Medulla oblongata (tissue), 1 donor: Measurements from ENCODE around the gene CDK4.

Source experiments
- DNase-seq: peaks from one replicate; pipeline ENCODE4 v3.0.0-alpha.2; 2015; ENCODE audit errors: extremely low spot score

Gene CDK4

DNA sequence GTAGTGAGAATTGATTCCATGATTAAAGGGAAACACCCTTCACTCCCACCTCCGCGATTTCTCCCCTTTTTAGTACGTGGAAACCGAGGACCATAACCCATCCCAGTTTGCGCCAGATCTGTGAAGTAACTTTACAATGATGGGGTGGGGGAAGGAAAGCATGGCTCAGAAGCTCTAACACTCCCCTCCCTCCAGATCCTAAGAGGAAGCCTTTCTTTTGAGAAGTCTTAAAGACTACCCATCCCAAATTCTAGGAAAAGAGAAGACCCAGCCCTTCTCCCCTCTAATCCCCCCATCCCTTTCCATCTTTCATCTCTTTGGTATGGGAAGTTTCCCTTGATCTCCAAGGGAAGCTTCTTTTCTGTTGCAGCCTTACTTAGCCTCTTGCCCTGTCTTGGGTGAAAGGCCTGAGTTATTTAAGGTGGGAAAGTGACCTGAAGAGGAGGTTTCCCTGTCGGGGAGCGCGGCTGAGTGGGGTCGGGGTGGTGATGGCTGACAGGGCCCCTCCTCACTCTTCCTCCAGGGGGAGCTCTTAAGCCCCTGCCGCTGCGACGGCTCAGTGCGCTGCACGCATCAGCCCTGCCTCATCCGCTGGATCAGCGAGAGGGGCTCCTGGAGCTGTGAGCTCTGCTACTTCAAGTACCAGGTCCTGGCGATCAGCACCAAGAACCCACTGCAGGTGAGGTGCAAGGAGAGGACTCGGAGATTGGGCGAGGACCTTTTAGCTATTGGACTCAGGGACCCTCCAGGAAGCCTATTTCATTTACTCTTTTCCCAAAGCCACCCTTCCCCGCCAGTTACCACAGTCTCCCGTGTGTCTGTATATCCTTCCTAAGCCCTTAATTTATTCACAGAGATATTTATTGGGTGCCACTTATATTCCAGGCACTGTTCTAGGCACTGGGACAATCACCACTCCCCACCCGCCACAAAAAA is 4.6 kb upstream of the CDK4 start:
- DNase-seq = no peak

- no peak for DNase-seq
Measured at GRCh38 chr12:57755454-57756372, 3.6 kb upstream of the CDK4 start.

DNA sequence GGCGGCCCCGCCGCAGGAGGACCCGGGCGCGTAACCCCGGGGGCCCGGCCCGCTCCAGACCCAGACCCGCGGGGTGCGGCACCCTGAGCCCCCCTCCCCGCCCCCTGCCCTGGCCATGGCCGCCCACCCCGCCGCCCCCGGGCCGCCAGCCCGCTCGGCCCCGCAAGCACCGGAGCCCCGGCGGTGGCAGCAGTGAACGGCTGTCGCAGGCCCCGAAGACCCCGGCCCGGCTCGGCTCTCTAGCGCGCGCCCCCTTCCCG is 3.0 kb upstream of the CDK4 start:
- DNase-seq = no peak

DNA sequence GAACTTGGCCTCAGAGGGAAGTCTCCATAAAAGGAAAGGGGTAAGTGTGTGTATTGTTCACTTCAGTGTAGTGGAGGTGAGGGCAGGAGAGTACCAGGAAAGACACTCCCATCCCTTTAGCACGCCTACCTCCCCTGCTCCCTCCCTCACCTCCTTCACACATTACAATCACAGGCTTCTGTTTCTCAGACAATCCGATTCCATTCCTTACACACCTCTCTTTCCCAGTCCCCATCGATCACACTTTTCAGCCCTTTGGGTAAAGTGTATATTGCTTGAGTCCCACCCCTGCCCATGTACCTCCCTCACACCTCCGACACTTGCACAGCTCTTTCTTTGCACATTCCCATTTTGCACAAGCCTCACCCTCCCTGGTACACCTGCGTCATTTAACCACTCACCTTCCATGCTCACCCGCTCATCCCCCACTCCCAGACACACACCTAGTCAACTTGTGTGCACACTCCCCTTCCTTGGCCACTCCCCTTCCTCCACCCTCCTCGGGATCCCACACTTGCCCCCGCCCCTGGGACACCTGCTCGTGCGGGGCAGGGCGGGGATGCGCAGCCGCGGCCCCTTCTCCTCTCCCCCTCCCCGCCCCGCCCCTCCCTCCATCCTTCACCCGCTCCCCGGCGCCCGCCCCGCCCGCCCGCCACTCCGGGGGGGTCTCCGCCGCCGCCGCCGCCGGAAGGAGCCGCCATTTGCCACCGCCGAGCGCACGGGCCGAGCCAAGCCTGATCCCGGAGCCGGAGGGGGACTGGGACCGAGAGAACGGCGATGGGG is 2.5 kb upstream of the CDK4 start, which contains the start of gene MARCHF9:
Gene MARCHF9 (plus strand): TSS at position 693 of the 783 bp plus-strand sequence. CDS start 426 bp downstream, outside the sequence.
- DNase-seq = peak; percentile 40

DNA sequence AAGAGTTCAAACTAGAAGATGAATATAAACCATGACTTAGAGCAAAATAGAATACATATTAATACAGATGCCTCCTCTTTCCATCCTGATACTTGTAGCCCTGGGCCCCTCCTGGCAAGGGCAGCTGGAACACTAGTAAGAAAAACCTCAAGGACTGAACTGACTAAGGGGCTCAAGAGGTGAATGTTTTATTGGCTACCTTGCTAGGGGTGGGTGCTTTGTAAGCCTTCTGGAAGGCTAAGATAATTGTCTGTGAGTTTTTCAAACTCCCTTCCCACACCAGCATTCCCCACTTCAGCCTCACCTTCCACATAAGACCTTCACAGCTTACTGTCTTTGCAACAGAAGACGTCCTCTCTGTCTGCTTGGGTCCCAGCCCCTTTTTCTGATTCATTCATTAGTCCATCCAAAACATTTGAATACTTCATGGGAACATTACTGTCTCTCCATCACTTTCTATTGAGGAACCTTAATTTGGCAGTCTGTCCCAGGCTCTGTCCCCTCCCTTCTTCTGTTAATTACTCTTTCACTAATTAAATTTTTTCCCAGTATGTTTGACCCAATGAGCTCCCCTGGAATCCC is 1.7 kb upstream of the CDK4 start:
- no peak for DNase-seq

- DNase-seq = no peak
Measured at GRCh38 chr12:57752668-57753000, 524 bp upstream of the CDK4 start.

DNA sequence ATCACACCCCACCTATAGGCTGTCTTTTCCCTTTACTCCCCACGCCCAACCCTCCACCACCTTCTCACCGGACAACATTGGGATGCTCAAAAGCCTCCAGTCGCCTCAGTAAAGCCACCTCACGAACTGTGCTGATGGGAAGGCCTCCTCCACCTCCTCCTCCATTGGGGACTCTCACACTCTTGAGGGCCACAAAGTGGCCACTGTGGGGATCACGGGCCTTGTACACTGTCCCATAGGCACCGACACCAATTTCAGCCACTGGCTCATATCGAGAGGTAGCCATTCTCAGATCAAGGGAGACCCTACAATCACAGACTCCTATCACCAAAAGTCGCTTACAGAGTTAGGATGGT is 700 bp downstream of the CDK4 start:
- DNase-seq = peak; percentile 27

DNA sequence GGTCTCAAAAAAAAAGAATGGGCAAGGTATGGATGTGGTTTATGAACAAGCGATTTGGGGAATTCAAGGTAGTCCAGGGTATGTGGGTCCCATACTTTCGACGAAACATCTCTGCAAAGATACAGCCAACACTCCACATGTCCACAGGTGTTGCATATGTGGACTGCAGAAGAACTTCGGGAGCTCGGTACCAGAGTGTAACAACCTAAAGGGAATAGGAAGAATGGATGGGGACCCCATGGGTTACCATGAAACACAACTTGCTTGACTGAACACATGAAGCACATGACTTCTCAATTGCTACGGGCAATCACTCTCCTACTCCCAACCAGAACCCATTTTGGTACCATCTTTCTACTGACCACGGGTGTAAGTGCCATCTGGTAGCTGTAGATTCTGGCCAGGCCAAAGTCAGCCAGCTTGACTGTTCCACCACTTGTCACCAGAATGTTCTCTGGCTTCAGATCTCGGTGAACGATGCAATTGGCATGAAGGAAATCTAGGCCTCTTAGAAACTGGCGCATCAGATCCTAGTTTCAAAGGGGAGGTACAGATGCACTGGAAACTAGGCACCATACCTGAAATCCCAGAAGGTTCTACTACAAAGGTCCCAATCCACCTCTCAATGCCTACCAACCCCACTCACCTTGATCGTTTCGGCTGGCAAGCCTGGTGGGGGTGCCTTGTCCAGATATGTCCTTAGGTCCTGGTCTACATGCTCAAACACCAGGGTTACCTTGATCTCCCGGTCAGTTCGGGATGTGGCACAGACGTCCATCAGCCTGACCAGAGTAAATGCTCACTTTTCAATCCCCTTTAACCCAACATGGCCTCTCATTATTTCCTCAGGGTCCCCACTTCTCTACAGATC is 1.3 kb downstream of the CDK4 start:
- DNase-seq = no peak

DNA sequence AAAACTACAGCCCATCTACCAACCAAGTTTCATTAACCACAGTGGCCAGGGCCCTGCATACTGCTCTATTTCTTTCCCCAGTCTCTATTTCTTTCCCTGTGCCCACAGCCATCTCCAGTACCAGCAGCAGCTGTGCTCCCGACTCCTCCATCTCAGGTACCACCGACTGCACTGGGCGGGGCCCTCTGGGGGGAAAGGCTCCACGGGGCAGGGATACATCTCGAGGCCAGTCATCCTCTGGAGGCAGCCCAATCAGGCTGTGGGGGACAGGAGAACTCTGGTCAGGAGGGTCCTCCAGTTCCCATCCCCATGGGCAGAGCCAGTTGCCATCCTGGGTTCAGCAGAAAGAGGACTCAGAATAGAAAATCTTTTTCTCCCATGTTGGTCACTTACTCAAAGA is 3.0 kb downstream of the CDK4 start:
- DNase-seq = no peak

DNA sequence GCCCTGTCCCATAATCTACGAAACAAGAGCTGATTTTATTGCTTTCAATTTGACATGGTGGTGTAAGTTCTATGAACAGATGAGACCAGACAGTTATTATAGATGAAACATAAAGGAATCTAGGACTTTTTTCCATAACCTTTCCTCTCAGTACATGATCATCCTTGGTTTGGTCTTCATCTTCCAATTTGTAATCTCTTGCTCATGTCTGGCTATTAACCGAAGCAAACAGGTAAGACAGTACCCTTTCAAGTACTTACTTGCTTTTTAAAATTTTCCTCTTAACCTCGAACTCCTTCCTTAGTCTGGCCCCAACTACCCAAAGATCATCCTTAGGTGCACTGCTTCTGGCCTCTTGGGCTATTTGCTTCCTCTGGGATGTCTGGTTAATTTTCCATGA is 6.1 kb downstream of the CDK4 start:
- no peak for DNase-seq

GRCh38 chr12:57745485-57745881 is 6.6 kb downstream of the CDK4 start:
- no peak for DNase-seq

DNA sequence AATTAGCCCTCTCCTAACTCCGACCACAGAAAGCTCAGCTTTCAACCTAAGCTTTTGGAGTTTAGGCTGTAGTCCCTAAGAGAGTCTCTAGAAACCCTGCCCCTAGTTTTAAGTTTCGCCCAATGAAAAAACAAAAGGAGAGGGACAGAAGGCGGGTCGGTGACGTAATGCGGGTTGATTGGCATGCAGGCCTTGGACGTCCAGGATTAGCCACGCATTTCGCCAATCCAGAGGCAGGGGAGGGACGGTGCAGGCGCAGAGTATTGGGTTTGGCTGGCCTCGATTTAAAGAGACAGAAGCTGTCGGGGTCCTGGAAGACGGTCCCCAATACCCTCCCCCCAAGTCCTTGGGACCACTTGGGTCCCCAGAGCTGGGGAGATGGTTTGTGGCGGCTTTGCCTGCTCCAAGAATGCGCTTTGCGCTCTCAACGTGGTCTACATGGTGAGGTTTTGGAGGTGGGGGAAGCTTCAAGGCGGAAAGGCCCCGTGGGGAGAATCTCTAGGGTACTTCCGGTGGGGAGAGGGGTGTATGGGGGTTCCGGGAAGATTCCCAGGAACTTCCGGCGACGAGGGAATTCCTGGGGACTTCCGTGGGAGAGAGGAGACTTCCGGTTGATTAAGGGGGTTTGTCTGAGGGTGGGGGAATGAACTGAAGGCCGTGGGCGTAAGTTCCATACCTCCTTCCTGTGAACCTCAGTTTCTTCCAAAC is 7.2 kb downstream of the CDK4 start, which contains the start of gene TSPAN31:
Gene TSPAN31 (plus strand): TSS at position 263 of the 708 bp plus-strand sequence. CDS start 116 bp downstream, at position 379.
- peak; percentile 99 for DNase-seq

- no peak for DNase-seq
Measured at GRCh38 chr12:57744194-57744776, 7.8 kb downstream of the CDK4 start.

GRCh38 chr12:57743769-57744168 is 8.3 kb downstream of the CDK4 start:
- DNase-seq = no peak

DNA sequence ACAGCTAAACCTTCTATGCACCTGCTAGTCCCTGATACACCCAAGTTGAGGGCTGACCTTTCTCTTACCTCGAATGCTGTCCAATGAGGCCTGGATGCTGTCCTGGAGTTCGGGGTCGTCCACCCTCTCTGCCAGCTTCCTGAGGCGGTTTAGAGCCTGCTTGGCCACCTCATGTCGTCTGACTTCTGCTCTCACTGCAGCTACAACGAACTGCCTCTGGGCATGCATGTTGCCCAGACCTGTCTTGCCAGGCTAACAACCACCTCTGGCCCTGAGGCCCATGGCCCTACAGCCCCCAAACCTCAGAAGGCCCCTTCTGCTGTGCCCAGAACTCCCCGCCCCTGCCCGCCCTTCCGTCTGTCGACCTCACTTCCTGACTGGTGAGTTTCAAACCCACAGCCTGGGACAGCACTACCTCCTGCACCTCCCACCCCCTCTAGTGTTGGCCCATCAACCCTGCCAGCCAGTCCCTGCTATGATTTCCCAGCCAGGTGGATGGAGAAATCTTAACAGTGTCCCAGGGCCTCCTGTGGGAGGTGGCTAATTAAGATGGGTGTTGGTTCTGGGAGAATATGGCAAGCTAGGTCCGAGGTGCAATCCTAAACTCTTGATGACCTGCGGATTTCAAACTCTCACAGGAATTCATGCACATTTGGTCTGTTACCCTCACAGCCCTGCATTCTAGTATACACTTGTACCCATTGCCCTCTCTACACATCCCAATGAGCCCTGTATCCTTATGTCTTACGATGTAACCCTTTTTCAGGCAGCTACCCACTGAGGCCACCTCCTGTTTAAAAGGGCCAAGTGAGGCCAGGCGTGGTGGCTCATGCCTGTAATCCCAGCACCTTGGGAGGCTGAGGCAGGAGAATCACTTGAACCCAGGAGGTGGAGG is 10.0 kb downstream of the CDK4 start:
- no peak for DNase-seq

DNA sequence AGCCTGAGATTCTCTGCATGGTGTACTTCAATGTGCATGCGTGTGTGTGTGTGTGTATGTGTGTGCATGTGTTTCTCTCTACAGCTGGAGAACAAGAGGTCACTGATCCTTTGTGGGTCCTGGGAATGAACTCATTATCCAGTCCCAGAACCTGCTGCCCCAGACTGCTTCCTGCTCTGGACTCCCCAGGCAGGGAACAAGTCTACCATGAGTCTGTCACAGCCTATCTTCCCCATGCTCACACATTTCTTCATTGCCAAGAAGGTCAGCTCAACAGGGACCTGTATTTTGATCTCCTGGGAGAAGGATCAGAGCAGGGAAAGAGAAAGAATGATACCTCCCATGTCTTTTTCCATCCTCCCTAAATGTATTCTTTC is 10.7 kb downstream of the CDK4 start:
- DNase-seq = no peak

- no peak for DNase-seq
Measured at GRCh38 chr12:57740656-57741412, 11.3 kb downstream of the CDK4 start.
